CD4-positive, alpha-beta T cell (primary cell): Measurements from ENCODE around the gene CADM4. TPM values are rescaled to one million over a fixed set of nuclear protein-coding genes. Genes with fewer than 3 reads are reported as not detected.

Source experiments
- ATAC-seq: fragments of 200-7000 bp; cut with Tn5 transposase; one replicate; pipeline ENCODE4 v1.10.0; 2022; ENCODE audit warnings: mild to moderate bottlenecking; ENCODE audit not compliant: poor library complexity
- CTCF ChIA-PET: fragments of 350-600 bp; sonication (Branson Sonifier 250); formaldehyde crosslinking; loops from one replicate; lab custom pipeline; 2021; ENCODE audit warnings: antibody characterized with exemption, inconsistent platforms; lab: Charles Lee
- POLR2A ChIA-PET: fragments of 350-600 bp; sonication (Branson Sonifier 250); formaldehyde crosslinking; loops from one replicate; lab custom pipeline; 2021; ENCODE audit warnings: antibody characterized with exemption, inconsistent platforms; lab: Charles Lee
- DNase-seq, 14 experiments: peaks; one replicate each; pipeline ENCODE4 v3.0.0-alpha.2; 2013 to 2020; ENCODE audit warnings: mixed read lengths in 2 of 14
- H3K27ac ChIP-seq, 2 donors: one replicate each; pipeline versions ENCODE4 v1.5.1 to v1.7.0; 2013; ENCODE audit warnings: low read length in 2 of 2, low read depth in 1 of 2, mild to moderate bottlenecking in 1 of 2
- H3K27me3 ChIP-seq, 2 experiments: 1 replicate in 1 of 2; 2 replicates in 1 of 2; pipeline versions ENCODE4 v1.6.1 to v1.7.0; 2013; ENCODE audit warnings: low read length in 2 of 2, control low read depth in 1 of 2, mild to moderate bottlenecking in 1 of 2, moderate library complexity in 1 of 2; ENCODE audit not compliant: insufficient read depth in 2 of 2, control insufficient read depth in 1 of 2
- H3K36me3 ChIP-seq: one replicate; pipeline ENCODE4 v1.6.1; 2013; ENCODE audit warnings: low read length, control low read depth; ENCODE audit not compliant: insufficient read depth
- H3K4me1 ChIP-seq: one replicate; pipeline ENCODE4 v1.6.1; 2013; ENCODE audit warnings: low read length, control low read depth; ENCODE audit not compliant: insufficient read depth
- H3K4me3 ChIP-seq: one replicate; pipeline ENCODE4 v1.5.1; 2013; ENCODE audit warnings: mild to moderate bottlenecking, low read length, moderate library complexity
- H3K9me3 ChIP-seq, 2 experiments: 1 replicate in 1 of 2; 2 replicates in 1 of 2; pipeline versions ENCODE4 v1.6.1 to v1.7.0; 2013; ENCODE audit warnings: low read length in 2 of 2, mild to moderate bottlenecking in 2 of 2, control low read depth in 1 of 2, moderate library complexity in 1 of 2; ENCODE audit not compliant: control insufficient read depth in 1 of 2, insufficient read depth in 1 of 2
- H3K27ac Mint-ChIP-seq: one replicate; pipeline ENCODE4 v1.8.0; 2020; ENCODE audit warnings: mixed read lengths
- H3K27me3 Mint-ChIP-seq: one replicate; pipeline ENCODE4 v1.8.0; 2021; ENCODE audit warnings: mixed read lengths
- H3K36me3 Mint-ChIP-seq: one replicate; pipeline ENCODE4 v1.8.0; 2021; ENCODE audit warnings: low read depth, mixed read lengths
- H3K4me1 Mint-ChIP-seq: one replicate; pipeline ENCODE4 v1.8.0; 2021; ENCODE audit warnings: low read depth, mixed read lengths
- H3K4me3 Mint-ChIP-seq: one replicate; pipeline ENCODE4 v1.8.0; 2020; ENCODE audit warnings: mild to moderate bottlenecking, mixed read lengths
- H3K9me3 Mint-ChIP-seq: one replicate; pipeline ENCODE4 v1.8.0; 2020; ENCODE audit warnings: mixed read lengths
- CTCF ChIP-seq: fragments of 200-600 bp; IDR thresholded peaks from one replicate; pipeline ENCODE4 v1.8.0; 2022; ENCODE audit warnings: antibody characterized with exemption, mild to moderate bottlenecking
- intact Hi-C, 2 experiments: fragments of 100-400 bp; cut with DNase I in 1 of 2; cut with micrococcal nuclease in 1 of 2; formaldehyde crosslinking; loops; one replicate each; pipeline versions ENCODE4 v1.15.1 to v1.9.0; 2023 to 2025; cut with DNase I, micrococcal nuclease
- total RNA-seq, 174 experiments: library from RNA in 2 of 174; stranded (reverse) in 2 of 174; gene quantifications; one replicate each; pipeline ENCODE4 v1.2.3 and lab custom pipeline; 2021 to 2026

CADM4 gene
- total RNA-seq, 2 experiments from 2014 or later: 0.28 to 0.36 TPM

GRCh38 chr19:43662487-43662886 lies 22.8 kb upstream of the CADM4 start:
- ATAC-seq (no peak), DNase-seq (no peak)
- Histone ChIP-seq H3K36me3 (peaks cover 10% of the 10 kb centered on the region), H3K27ac (no peak overlapping the region), H3K4me1 (peaks cover 25% of the 10 kb centered on the region), H3K27me3 (no peaks in the 10 kb centered on the region), H3K9me3 (peaks cover 0 to 13% of the 10 kb centered on the region in 2 experiments), H3K4me3 (no peak overlapping the region)
- H3K36me3 Mint-ChIP-seq: peaks cover 22% of the 10 kb centered on the region
- peaks cover 24% of the 10 kb centered on the region for H3K4me1 Mint-ChIP-seq
- H3K27me3 Mint-ChIP-seq: no peaks in the 10 kb centered on the region
- peaks cover 10% of the 10 kb centered on the region for H3K9me3 Mint-ChIP-seq
- no peak for TF ChIP-seq CTCF
- CTCF ChIA-PET: interaction anchor here (1.8 kb wide), 1 partner anchor 216 kb away, joined by 3 read pairs; no protein-coding TSS in a partner anchor
- POLR2A ChIA-PET: no interaction called here
- H3K27ac Mint-ChIP-seq: no peak overlapping the region
- no peak overlapping the region for H3K4me3 Mint-ChIP-seq
- intact Hi-C loops: loop anchor here in 1 of 2 experiments (10.0 kb wide), 1 partner anchor 48 kb away; the partner anchor contains the start of genes SRRM5 and ZNF428

- TF ChIP-seq CTCF: no peak
- ChIA-PET POLR2A (no interaction called here), CTCF (no interaction called here)
- Mint-ChIP-seq H3K36me3 (peaks cover 34% of the 10 kb centered on the region), H3K4me1 (peaks cover 19% of the 10 kb centered on the region), H3K4me3 (no peak overlapping the region), H3K9me3 (peaks cover 10% of the 10 kb centered on the region), H3K27me3 (no peaks in the 10 kb centered on the region), H3K27ac (no peak overlapping the region)
- no peaks in the 10 kb centered on the region for H3K27me3 ChIP-seq
- peaks cover 21% of the 10 kb centered on the region for H3K4me1 ChIP-seq
- intact Hi-C loops: loop anchor here in 1 of 2 experiments (10.0 kb wide), 1 partner anchor 46 kb away; the partner anchor contains the start of genes SRRM5 and ZNF428
- H3K9me3 ChIP-seq: peaks cover 0 to 19% of the 10 kb centered on the region in 2 experiments
- ATAC-seq (no peak), DNase-seq (no peak)
- no peak overlapping the region for H3K4me3 ChIP-seq
- H3K36me3 ChIP-seq: peaks cover 11% of the 10 kb centered on the region
- H3K27ac ChIP-seq: no peak overlapping the region
Measured at GRCh38 chr19:43660971-43661360, 21.3 kb upstream of the CADM4 start.

- Mint-ChIP-seq H3K36me3 (peaks cover 39% of the 10 kb centered on the region), H3K4me1 (peaks cover 19% of the 10 kb centered on the region), H3K27me3 (no peaks in the 10 kb centered on the region), H3K9me3 (peaks cover 10% of the 10 kb centered on the region), H3K4me3 (no peak overlapping the region), H3K27ac (no peak overlapping the region)
- CTCF ChIA-PET: no interaction called here
- ATAC-seq (no peak), DNase-seq (no peak)
- intact Hi-C loops: loop anchor here in 1 of 2 experiments (10.0 kb wide), 1 partner anchor 46 kb away; the partner anchor contains the start of genes SRRM5 and ZNF428
- H3K4me3 ChIP-seq: no peak overlapping the region
- no peaks in the 10 kb centered on the region for H3K27me3 ChIP-seq
- peaks cover 20% of the 10 kb centered on the region for H3K4me1 ChIP-seq
- peaks cover 12% of the 10 kb centered on the region for H3K36me3 ChIP-seq
- no peak for TF ChIP-seq CTCF
- no peak overlapping the region for H3K27ac ChIP-seq
- peaks cover 0 to 24% of the 10 kb centered on the region in 2 experiments for H3K9me3 ChIP-seq
- POLR2A ChIA-PET: no interaction called here
Measured at GRCh38 chr19:43660301-43660970, 20.8 kb upstream of the CADM4 start.
